GM21447 (cell line): ENCODE measurements around the gene CBX5.
"Not testable (repeated sequence)": the region's sequence is repeated elsewhere in the genome, so short reads cannot be mapped to it uniquely, and the experiment has no call there.

ENCODE experiments used
- ATAC-seq: cut with Tn5 transposase; IDR thresholded peaks from one replicate; pipeline ENCODE4 v1.9.1; 2021; ENCODE audit not compliant: unreplicated experiment

The CBX5 gene

DNA sequence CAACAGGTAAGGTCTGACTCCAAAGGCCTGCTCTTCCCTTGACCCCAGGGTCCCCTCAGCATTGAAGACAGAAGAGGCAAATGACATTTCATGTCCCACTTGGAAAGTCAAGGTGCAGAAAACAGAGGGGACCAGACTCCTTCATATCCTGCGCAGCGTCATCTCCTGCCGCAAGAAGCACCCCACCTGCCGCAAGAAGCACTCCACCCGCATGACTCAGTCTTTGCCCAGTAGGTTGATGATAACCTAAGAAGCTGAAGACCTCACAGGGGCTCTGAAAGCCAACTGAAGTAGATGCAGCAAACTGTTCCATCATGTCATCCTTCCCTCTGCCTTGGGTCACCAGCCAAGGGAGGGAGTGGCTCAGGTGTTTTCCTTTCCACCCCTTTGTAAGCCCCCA, 79.5 kb downstream of the CBX5 start:
- ATAC-seq = no peak

DNA sequence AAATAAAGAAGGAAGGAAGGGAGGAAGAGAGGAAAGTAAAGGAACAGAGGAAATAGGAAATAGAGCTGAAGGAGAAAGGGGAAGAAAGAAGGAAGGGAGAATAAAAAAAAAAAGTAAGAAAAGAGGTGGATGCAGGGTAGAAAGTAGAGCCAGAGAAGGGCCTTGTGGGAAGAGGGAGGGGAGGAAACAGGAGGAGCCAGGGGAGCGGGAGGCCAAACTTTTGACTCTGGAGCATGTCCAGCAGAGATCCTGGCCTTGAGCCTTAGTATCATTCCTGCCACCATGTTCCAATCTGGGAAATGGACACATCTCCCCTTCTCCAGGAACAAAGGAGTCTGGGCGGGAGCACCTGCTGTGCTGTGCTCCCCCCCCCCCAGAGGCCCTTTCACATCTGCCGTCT, 80.0 kb downstream of the CBX5 start:
- no peak for ATAC-seq

DNA sequence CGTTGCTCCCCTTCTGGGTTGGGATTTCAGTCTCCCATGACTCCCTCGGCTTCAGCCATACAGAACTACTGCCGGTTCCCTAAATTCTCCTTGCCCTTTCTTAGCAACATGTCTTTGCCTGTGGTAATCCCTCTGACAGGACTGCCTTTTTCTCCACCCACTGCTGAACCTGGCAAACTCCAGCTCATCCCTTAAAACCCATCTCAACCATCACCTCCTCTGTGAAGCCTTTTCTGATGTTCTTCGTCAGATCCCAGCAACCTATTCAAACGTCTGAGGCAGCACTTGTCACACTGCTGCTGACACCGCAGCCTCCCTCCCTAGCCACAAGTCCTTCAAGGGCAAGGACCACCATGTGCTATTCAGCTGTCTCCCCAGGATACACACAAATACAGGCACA, 80.9 kb downstream of the CBX5 start:
- ATAC-seq = no peak

DNA sequence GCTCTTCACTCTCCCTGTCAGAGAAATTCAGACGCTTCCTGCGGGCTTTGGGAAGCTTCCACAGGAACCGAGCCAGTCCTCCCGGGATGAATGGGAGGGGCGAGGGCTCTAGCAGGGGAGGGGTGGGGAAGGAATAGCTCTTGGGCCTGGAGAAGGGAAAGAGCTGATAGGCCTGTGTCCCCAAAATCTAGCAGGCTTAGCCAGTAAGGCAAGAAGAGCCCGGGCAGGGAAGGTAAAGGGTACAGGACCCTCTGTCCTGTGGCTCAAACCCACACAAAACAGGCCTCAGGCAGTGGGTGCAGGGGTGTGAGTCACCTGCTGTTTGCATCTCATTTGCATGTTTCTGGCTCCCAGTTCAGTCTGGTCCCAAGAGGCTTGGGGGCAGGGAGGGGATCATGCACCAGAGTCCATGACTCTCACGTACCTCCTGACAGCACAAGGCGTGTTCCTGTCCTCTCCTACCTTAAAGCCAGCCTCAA, 82.5 kb downstream of the CBX5 start:
- no peak for ATAC-seq

DNA sequence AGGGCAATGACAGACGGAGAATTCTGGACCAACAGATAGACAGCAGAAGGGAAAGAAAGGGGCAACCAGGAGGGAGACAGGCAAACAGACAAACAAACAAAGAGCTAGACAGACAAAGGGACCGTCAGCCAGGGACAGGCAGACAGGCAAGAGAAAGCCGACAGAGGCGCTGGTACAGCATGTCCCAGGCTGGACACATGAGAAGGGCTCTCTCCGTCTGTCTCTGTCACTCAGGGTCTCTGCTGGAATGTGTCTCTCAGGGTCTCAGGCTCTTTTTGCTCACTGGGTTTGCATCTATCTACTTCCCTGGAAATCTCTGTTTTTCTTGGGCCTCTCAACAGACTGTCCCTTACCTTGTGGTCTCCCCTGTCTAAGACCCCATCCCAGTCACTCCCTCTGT, 82.9 kb downstream of the CBX5 start:
- ATAC-seq = no peak

DNA sequence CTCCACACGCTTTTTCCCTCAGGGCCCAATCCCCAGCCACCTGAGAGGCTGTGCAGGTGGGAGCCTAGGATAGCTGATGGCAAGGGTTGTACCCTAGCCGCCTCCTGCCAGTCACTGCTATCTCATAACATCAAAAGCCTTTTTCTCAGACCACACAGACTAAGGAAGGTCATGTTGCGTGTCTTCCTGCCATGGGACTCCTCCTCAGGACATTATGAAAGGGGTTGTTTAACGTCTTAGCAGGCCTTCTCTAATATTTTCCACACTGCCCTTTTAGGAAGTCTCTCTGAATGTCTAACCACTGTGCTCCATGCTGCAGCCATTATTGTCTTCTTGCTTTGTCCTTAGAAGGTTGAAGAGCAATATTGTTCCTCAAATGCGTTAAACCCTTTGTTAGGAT, 83.5 kb downstream of the CBX5 start:
- ATAC-seq = no peak

DNA sequence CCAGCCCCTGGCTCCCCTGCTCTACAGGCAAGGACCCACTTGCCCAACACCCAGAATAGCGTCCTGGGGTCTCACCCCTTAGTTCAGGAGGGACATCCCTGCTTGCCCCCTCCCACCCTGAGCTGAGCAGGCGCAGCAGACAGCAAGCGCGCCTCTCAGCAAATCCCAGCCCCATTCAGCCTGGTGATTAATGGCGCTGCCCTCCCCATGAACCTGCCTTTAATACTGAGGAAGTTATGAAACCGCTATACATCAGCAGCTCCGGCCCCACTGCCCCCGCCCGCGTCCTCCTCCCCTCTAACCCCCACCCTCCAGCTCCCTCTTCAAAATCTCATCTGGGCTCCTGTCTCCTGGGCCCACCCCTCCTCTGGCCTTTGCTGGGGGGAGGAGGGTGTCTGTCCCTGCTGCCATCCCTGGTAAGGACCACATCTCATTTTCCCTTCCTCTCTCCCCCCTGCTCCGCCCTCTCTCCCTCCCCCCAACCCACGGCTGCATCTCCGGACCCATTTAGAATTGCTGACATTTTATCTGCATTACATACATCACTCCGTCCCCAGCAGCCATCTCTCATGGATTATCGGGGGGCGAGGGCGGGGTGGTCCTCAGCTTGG, 84.1 kb downstream of the CBX5 start:
- no peak for ATAC-seq

DNA sequence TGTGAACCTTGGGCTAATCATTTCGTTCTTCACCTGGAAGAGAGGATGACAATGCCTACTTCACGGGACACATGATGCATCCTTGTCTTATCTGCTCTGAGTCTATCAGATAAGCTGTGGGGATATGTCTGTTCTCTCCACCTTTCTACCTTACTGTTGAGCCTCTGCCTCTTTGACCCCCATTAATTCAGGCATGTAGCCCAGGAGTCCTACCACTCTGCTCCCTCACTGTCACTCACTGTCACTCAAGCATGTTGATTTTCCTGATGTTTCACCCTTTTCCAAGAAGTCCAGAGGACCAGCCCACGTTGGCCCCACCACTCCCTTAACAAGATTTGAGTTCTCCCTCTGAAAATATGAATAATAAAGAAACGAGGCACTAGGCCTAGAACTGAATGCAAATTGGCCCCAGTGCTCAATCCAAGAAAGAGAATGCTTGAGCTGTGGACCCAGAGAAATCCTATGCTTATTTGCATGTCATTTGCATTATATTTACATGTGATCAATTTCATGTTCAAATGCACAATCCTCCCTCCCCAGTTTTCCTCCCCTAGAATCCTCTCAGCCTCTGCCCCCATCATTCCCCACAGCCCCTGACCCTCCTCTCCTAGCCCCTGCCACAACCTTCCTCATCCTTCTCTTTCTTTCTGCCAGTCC, 84.7 kb downstream of the CBX5 start:
- no peak for ATAC-seq

DNA sequence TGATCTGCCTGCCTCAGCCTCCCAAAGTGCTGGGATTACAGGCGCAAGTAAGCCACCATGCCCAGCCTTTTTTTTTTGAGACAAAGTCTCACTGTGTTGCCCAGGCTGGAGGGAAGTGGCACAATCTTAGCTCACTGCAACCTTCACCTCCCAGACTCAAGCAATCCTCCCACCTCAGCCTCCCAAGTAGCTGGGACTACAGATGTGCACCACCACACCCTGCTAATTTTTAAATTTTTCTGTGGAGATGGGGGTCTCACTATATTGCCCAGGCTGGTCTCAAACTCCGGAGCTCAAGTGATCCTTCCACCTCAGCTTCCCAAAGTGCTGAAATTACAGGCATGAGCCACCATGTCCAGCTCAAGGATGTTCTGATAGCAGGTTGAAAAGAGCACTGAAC, 85.3 kb downstream of the CBX5 start:
- not testable (repeated sequence) for ATAC-seq

DNA sequence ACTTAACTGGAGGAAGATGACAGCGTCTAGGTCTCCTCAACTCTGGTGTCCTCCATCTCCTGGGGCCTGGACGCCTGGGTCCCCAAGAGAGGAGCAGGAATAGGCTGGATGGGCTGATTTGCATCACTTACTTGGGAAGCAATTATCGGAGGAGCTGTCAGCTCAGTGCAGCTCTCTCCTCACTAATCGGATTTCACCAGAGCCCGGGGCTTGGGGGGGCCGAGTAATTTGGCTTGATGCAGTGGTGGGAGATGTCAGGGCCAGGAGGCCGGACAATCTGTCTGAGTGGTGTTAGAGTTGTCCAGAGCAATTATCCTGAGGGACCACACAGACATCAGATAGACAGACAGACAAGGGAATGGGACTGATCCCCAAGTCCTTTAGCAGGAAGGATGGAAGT, 86.5 kb downstream of the CBX5 start:
- no peak for ATAC-seq

DNA sequence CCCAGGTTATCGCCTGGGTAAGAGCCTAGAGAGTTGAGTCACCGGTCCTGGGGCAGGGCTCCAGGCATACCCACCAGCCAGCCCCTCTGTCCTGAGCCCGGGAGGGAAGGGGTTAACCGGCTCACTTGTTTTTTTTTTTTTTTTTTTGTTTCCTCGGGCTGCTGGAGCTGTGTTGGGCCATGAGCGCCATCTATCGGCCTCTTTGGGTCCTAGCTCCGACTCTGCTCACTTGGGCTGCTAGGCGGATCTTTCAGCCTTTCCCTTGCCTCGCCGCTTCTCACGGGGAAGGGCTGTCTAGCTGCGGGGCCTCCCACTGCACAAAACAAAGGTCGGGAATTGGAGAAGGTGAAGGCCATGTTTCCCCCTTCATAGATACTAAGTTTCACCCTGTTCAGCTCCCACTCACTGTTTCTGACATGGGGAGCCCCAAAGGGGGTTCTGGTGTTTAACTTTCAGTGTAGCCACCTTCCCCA, 88.3 kb downstream of the CBX5 start:
- no peak for ATAC-seq

DNA sequence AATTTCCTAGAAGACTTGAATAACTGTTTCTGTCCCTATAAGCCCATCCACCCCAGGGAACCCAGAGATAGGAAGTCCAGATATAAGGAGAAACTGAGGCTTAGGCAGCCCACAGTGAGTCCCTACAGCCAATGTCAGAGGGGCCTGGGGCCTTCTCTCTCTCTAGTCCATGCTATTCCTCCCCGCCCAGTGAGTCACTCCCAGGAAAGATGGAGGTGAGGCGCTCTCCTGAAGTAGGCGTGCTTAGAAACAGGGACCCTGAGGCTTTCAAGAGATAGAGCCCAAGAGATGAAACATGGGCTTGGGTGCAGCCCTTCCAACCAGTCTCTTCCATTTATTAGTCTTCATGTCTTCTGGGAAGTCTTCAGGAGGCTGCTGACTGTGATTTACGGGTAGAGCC, 88.8 kb downstream of the CBX5 start:
- ATAC-seq = no peak

DNA sequence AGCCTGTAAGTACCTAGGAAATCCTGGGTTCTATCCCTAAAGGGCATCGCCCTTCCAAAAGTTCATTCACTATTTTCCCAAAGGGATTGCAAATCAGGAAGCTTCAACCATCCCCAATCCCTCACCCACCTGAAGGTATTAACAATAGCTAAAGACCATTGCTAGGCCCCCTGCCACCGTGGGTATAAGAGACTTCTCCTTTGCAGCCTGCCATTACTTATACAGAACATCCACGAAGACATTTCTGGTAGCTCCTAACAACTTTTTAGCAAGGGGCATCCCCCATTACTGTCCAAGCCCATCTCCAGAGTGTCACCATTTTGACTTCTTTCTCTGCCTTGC, 90.8 kb downstream of the CBX5 start:
- ATAC-seq = no peak

DNA sequence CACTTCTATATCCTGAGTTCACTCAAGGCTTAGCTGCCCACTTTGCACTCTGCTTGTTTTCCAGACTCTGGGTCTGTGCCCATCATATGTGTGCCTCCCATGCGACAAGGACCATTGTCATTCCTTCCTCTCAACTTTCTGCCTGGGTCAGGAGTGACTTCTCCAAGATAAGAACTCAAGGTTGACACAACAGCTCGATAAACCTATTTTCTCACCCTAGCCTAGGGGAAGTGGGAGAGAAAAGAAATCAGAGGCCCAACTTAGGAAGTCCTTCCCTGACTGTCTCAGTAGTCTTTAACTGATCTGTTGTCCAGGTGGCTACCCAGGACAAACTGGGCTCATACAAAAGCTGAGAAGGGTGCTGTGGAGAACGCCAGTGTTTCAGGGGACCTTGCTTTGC, 92.8 kb downstream of the CBX5 start:
- no peak for ATAC-seq

DNA sequence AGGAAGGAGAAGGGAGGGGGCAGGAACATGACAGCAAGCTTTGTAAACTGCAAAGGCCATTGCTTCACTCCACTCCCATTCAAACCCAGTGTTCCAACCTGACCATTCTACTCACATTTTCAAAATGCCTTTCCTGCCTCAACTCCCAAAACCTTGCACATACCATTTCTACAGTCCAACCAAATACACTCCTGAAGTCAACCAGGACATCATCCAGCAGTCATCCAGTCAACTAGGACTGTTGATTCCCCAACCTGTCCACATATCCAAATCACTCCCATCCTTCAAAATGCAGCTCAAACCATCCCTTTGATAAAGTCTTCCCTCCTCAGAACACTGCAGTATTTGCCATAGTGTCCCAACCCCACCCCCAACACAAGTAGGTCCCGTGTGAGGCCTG, 94.0 kb downstream of the CBX5 start:
- no peak for ATAC-seq

DNA sequence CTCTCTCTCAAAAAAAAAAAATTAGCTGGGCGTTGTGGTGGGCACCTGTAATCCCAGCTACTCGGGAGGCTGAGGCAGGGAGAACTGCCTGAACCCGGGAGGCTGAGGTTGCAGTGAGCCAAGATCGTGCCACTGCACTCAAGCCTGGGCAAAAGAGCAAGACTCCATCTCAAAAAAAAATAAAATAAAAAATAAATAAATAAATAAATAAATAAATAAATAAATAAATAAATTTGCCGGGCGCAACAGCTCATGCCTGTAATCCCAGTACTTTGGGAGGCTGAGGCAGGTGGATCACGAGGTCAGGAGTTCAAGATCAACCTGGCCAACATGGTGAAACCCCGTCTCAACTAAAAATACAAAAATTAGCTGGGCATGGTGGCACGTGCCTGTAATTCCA, 94.6 kb downstream of the CBX5 start:
- ATAC-seq = not testable (repeated sequence)

DNA sequence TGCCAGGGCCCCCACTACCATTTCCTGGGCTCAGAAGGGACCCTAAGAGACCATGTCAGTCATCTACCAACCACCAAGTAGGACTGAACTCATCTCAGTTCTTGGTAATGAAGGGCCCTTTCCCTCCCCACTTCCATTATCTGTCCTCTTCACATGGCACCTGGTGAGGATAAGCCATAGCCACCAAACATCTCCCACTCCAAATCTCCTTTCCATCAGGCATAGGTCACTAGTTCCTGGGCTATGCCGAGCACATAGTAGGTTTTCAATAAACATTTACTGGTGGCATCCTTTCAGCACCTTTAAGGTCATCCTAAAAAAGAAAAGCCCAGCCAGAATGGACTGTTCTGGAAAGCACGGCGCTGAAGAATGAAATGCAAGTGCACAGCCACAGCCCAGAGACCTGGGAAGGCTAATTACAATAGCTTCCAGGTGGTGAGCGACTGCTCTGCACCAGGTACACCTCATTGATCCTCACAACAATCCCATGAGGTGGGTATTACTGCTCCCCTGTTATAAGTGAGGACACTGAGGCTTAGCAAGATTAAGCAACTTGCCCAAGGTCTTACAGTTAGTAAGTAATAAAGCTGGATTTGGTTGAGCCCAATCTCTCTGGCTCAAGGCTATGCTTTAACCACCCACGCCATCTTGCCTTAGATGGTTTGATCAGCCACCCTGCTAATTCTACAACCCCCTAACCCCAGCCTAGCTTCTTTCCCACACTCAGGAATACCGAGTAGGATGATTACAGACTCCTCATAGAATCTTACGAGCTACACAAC, 95.7 kb downstream of the CBX5 start:
- ATAC-seq = no peak

DNA sequence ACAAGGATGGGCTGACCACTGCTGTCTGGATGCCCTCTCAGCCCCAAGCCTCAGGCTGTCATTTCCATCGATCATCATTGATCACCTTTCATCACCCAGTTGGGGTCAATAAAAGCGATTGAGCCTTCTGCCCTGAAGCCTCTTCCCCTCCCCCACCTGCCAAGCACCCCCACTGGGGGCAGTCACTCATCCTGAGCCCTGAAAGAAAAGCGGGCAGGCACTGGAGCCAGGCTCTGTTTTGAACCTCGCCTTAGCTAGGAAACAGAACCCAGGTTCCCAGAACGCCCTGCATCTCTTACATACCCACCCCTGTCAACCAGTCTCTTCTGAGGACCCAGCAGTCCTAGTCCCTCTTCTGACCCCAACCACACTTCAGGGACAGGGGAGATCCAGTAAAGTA, 96.9 kb downstream of the CBX5 start:
- no peak for ATAC-seq

DNA sequence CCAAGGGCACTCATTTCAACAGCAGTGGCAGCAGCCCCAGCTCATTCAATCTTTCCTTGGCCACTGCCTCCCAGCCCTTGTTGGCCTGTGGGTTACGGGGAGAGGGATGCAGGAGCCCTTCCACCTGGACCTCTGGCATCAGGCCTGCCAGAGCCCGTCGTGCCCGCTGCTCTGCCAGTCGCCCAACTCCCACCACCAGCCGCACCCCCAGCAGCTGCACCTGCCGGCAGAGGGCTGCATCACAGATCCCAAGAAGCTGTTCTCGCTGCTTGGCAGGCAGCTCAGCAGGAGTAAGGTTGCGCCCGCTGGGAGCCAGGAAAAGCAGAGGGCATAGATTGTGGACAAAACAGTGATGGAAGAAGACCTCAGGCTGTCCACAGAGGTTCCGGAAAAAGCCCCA, 97.8 kb downstream of the CBX5 start:
- ATAC-seq = no peak
